HepG2 (cell line): ENCODE results near the gene COLQ. TPM values are rescaled to one million over a fixed set of nuclear protein-coding genes. Genes with fewer than 3 reads are reported as not detected.

Source experiments
- ATF2 ChIP-seq: sonication (generic); formaldehyde crosslinking; IDR thresholded peaks from 2 replicates; pipeline ENCODE4 v1.4.0; 2020; ENCODE audit warnings: missing genetic modification reagents
- ATF7 ChIP-seq, 2 experiments: fragments of 450-650 bp in 1 of 2; sonication (generic) in 1 of 2; formaldehyde crosslinking in 1 of 2; IDR thresholded peaks; 2 replicates each; pipeline versions ENCODE4 v1.4.0 to v1.6.1; 2016 to 2020; ENCODE audit warnings: antibody characterized with exemption in 1 of 2, mild to moderate bottlenecking in 1 of 2, missing genetic modification reagents in 1 of 2
- CAMTA2 ChIP-seq: sonication (generic); formaldehyde crosslinking; IDR thresholded peaks from 2 replicates; pipeline ENCODE4 v1.4.0; 2020; ENCODE audit warnings: mild to moderate bottlenecking, missing genetic modification reagents, borderline replicate concordance
- CREB1 ChIP-seq, 2 experiments: fragments of 450-650 bp in 1 of 2; IDR thresholded peaks; 2 replicates each; pipeline ENCODE4 v1.6.1; 2016 to 2017; ENCODE audit warnings: control low read depth in 1 of 2, mild to moderate bottlenecking in 1 of 2, missing compliant biosample characterization in 1 of 2, missing genetic modification characterization in 1 of 2
- FOXK2 ChIP-seq: fragments of 450-650 bp; IDR thresholded peaks from 2 replicates; pipeline ENCODE4 v1.6.1; 2016
- HDAC2 ChIP-seq: sonication (generic); formaldehyde crosslinking; IDR thresholded peaks from 2 replicates; pipeline ENCODE4 v1.4.0; 2020; ENCODE audit warnings: missing genetic modification reagents
- HDAC6 ChIP-seq: fragments of 200-600 bp; sonication (generic); IDR thresholded peaks from 2 replicates; pipeline ENCODE4 v1.7.0; 2017; ENCODE audit warnings: mild to moderate bottlenecking, antibody characterized with exemption, low read length, low read depth
- HNF4A ChIP-seq: sonication (generic); formaldehyde crosslinking; IDR thresholded peaks from 2 replicates; pipeline ENCODE4 v1.4.0; 2020; ENCODE audit warnings: missing genetic modification reagents
- HOMEZ ChIP-seq: IDR thresholded peaks from 2 replicates; pipeline ENCODE4 v1.6.1; 2016; ENCODE audit warnings: low read depth
- JUN ChIP-seq: sonication (generic); formaldehyde crosslinking; IDR thresholded peaks from 2 replicates; pipeline ENCODE4 v1.4.0; 2020; ENCODE audit warnings: mild to moderate bottlenecking, missing genetic modification reagents
- MTERF4 ChIP-seq: sonication (generic); formaldehyde crosslinking; IDR thresholded peaks from 2 replicates; pipeline ENCODE4 v1.8.0; 2023; ENCODE audit warnings: mild to moderate bottlenecking, missing genetic modification reagents
- PCBP2 ChIP-seq: fragments of 200-400 bp; formaldehyde crosslinking; optimal IDR thresholded peaks from 2 replicates; pipeline ENCODE3; 2018; ENCODE audit warnings: low read length, low read depth; ENCODE audit not compliant: poor library complexity, severe bottlenecking
- POGZ ChIP-seq: sonication (generic); formaldehyde crosslinking; IDR thresholded peaks from 2 replicates; pipeline ENCODE4 v1.4.0; 2020; ENCODE audit warnings: mild to moderate bottlenecking, missing genetic modification reagents
- RFX1 ChIP-seq: fragments of 450-650 bp; IDR thresholded peaks from 2 replicates; pipeline ENCODE4 v1.6.1; 2017
- STAT6 ChIP-seq: sonication (generic); formaldehyde crosslinking; IDR thresholded peaks from 2 replicates; pipeline ENCODE4 v1.4.0; 2020; ENCODE audit warnings: missing genetic modification reagents, mild to moderate bottlenecking, borderline replicate concordance
- ZNF18 ChIP-seq: sonication (generic); formaldehyde crosslinking; IDR thresholded peaks from 2 replicates; pipeline ENCODE4 v1.8.0; 2022; ENCODE audit warnings: mild to moderate bottlenecking, missing genetic modification reagents; ENCODE audit not compliant: insufficient replicate concordance
- ZNF24 ChIP-seq: fragments of 450-650 bp; IDR thresholded peaks from 2 replicates; pipeline ENCODE4 v1.6.1; 2017; ENCODE audit warnings: antibody characterized with exemption, mild to moderate bottlenecking
- ZNF292 ChIP-seq: sonication (generic); formaldehyde crosslinking; IDR thresholded peaks from 2 replicates; pipeline ENCODE4 v1.8.1; 2022; ENCODE audit warnings: mild to moderate bottlenecking, low read depth, missing genetic modification reagents, borderline replicate concordance
- ZNF335 ChIP-seq: sonication (generic); formaldehyde crosslinking; IDR thresholded peaks from 2 replicates; pipeline ENCODE4 v1.4.0; 2020; ENCODE audit warnings: missing genetic modification reagents
- ZNF674 ChIP-seq: sonication (generic); formaldehyde crosslinking; IDR thresholded peaks from 2 replicates; pipeline ENCODE4 v1.5.0; 2020; ENCODE audit warnings: low read depth, mild to moderate bottlenecking, missing genetic modification reagents
- polyA plus RNA-seq, 8 experiments: library from polyadenylated mRNA; depleted of rRNA in 3 of 8; stranded (reverse) in 7 of 8; unstranded in 1 of 8; fragments of >200 nt; fragmentation: Illumina TruSeq in 4 of 8; extraction: Trizol in 4 of 8; gene quantifications; 2 replicates each; pipeline versions ENCODE4 v1.2.1 to v1.2.3, GENCODE V29; 2011 to 2016; ENCODE audit warnings: low read depth in 4 of 8, missing spikeins in 1 of 8, mixed read lengths in 1 of 8; ENCODE audit not compliant: insufficient read depth in 1 of 8
- total RNA-seq, 5 experiments: library from RNA; depleted of rRNA; stranded (reverse); fragments of >200 nt; fragmentation: Illumina TruSeq; extraction: Trizol; gene quantifications; 2 replicates each; pipeline ENCODE4 v1.2.3, GENCODE V29; 2016; ENCODE audit warnings: low read depth in 1 of 5
- TF ChIP-seq, protein P1 (sequence below): sonication (generic); formaldehyde crosslinking; conservative IDR thresholded peaks from 2 replicates; pipeline ENCODE4 v1.4.0; 2020; ENCODE audit warnings: missing genetic modification reagents

Gene COLQ
- total and polyA plus RNA-seq, 2 of the 13 experiments (the other 11 are each of a cell fraction or from before 2014, with no cell fraction given), result 0.31 to 0.46 TPM

DNA sequence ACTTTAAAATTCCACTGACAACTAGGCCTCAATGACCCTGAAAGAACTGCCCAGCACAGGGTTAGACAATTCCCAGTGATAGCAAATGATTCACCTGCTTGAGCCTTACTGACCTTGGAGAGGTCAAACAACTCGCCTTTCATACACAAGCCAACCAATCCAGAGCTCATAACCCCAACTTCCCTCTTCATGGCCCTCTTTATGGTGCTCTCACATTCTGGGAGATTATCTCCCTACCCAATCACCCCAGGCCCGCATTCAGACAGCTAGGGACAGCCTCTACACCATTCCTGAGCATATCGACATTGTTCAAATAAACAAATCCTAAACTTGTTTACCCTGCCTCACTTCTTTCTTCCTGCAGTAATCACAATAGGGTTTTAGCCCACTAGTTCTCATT lies 32.2 kb upstream of the COLQ start (continued):
- TF ChIP-seq ATF2 (CRISPR knock-in tag) (no peak), ZNF292 (no peak), ATF7 (IDR thresholded peaks at IDR 0.05) (no peak), ATF7 (CRISPR knock-in tag; IDR thresholded peaks at IDR 0.05) (no peak), HNF4A (CRISPR knock-in tag) (0 out of 2 replicates have a peak, but pooled peaks have one; percentile 14), FOXK2 (no peak), RFX1 (no peak), HDAC6 (no peak), STAT6 (no peak), ZNF674 (CRISPR knock-in tag) (no peak), PCBP2 (no peak), CAMTA2 (CRISPR knock-in tag) (no peak), CREB1 (IDR thresholded peaks at IDR 0.05) (no peak), CREB1 (CRISPR knock-in tag; IDR thresholded peaks at IDR 0.05) (0 out of 2 replicates have a peak, but pooled peaks have one; percentile 19), ZNF335 (CRISPR knock-in tag) (no peak), HOMEZ (CRISPR knock-in tag) (peak; percentile 56; the same call in 1 of the 2 replicates), HDAC2 (CRISPR knock-in tag) (no peak), MTERF4 (CRISPR knock-in tag) (no peak), ZNF24 (no peak), POGZ (CRISPR knock-in tag) (0 out of 2 replicates have a peak, but pooled peaks have one; percentile 45), JUN (no peak), ZNF18 (CRISPR knock-in tag) (no peak)
- TF ChIP-seq, protein P1, sequence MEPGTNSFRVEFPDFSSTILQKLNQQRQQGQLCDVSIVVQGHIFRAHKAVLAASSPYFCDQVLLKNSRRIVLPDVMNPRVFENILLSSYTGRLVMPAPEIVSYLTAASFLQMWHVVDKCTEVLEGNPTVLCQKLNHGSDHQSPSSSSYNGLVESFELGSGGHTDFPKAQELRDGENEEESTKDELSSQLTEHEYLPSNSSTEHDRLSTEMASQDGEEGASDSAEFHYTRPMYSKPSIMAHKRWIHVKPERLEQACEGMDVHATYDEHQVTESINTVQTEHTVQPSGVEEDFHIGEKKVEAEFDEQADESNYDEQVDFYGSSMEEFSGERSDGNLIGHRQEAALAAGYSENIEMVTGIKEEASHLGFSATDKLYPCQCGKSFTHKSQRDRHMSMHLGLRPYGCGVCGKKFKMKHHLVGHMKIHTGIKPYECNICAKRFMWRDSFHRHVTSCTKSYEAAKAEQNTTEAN (CRISPR knock-in tag), result no peak
